Measurements from ENCODE around the gene CANT1. TPM values are rescaled to one million over a fixed set of nuclear protein-coding genes. Genes with fewer than 3 reads are reported as not detected.

The CANT1 gene
- total RNA-seq, 2 experiments from 2014 or later = 41.6 to 53.1 TPM

DNA sequence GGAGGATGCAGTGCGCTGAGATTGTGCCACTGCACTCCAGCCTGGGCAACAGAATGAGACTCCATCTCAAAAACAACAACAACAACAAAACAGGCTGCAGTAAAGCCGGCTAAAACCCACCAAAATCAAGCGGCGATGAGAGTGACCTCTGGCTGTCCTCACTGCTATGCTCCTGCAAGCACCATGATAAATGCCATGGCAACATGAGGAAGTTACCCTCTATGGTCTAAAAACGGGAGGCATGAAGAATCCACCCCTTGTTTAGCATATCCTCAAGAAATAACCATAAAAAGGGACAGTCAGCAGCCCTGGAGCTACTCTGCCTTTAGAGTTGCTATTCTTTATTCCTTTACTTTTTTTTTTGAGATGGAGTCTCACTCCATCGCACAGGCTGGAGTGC is 21.4 kb downstream of the CANT1 start:
- CTCF ChIA-PET = no interaction called here
- POLR2A ChIA-PET = no interaction called here

- ChIA-PET POLR2A (no interaction called here), CTCF (no interaction called here)
Observed at GRCh38 chr17:78986649-78987328, 22.8 kb downstream of the CANT1 start.

- ChIA-PET CTCF (no interaction called here), POLR2A (no interaction called here)
Observed at GRCh38 chr17:78986048-78986648, 23.4 kb downstream of the CANT1 start.

DNA sequence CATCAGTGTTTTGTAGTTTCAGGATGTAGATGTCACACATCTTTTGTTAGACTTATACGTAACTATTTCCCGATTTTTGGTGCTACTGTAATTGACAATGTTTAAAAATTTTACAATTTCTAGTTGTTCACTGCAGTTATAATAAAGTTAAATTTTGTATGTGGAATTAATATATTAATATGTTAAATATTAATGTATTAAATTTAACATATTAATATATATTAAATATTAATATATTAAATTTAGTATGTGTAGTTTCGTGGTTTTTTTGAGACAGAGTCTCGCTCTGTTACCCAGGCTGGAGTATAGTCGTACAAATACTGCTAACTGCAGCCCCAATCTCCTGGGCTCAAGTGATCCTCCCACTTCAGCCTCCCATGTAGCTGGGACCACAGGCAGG is 24.2 kb downstream of the CANT1 start:
- ChIA-PET POLR2A (no interaction called here), CTCF (no interaction called here)

DNA sequence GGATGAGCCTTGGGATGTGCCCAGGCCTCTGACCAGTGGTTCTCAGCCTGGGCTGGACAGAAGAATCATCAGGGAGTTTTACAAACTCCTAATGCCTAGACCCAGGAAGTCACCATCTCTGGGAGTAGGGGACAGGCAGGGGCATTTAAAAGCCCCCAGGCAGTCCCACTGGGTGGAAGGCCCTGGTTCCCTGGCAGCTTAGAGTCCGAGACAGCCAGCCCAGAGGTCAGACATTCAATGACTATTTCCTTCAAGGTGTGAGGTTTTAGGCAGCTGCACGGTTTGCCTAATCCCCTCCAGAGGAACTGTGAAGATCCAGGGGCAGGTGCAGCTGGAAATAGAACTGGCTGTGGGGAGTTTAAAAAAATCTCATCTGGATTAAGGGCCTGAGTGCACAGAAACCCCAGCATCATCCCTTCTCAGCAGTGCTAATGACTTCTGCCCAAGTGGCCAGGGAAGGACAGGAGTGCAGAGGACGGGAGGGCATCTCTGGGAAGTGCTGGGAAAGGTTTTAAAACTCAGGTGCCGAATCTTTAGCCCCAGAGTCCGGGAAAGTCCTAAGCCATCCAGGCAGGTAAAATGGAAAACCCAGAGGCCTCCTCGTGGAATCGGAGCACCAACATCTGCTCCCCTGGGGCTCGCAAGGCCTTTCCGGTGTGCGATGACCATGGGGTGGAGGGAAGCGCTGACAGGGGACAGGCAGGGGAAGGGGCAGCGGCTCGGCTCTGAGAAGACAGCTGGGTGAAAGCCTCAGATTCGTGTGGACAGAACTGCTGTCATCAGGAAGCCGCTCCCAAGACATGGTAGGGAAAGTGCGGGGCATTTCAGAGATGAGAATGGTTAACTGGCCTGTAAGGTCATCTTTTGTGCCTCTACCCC is 28.3 kb downstream of the CANT1 start:
- ChIA-PET POLR2A (interaction anchor here (0.6 kb wide), 1 partner anchor 36 kb away, joined by 3 read pairs; no protein-coding TSS in a partner anchor), CTCF (interaction anchor here (1.1 kb wide), 1 partner anchor 115 kb away, joined by 3 read pairs; no protein-coding TSS in a partner anchor)

DNA sequence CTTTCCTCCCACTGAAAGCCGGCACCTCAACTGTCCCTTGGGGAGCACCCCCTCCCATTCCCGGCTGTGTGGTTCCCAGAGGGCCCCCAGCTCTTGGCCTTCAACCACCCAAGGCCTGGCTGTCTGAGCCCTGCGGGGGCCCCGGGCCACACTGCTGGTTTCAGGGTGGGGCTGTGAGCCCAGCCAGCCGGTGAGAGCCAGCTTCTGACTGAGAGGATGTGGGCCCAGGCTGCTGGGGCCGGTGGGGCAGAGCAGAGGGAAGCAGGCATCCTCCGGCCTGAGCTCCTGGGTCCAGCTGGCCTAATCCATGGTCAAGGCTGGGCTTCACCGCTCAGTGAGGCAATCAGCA is 29.0 kb downstream of the CANT1 start:
- ChIA-PET CTCF (interaction anchor here (0.6 kb wide), 1 partner anchor 816 kb away, joined by 4 read pairs; the partner anchor contains the start of gene CBX8), POLR2A (no interaction called here)

GRCh38 chr17:78979780-78980623 is 29.6 kb downstream of the CANT1 start, which contains the start of gene LGALS3BP:
TSS of gene LGALS3BP (minus strand) at chr17:78979923. CDS start at chr17:78977191, 2,732 bp downstream.
- ChIA-PET CTCF (interaction anchor here (0.6 to 1.9 kb wide), 2 partner anchors 114 to 817 kb away, joined by 4 to 6 read pairs; partner anchors contain the start of gene CBX8), POLR2A (no interaction called here)

DNA sequence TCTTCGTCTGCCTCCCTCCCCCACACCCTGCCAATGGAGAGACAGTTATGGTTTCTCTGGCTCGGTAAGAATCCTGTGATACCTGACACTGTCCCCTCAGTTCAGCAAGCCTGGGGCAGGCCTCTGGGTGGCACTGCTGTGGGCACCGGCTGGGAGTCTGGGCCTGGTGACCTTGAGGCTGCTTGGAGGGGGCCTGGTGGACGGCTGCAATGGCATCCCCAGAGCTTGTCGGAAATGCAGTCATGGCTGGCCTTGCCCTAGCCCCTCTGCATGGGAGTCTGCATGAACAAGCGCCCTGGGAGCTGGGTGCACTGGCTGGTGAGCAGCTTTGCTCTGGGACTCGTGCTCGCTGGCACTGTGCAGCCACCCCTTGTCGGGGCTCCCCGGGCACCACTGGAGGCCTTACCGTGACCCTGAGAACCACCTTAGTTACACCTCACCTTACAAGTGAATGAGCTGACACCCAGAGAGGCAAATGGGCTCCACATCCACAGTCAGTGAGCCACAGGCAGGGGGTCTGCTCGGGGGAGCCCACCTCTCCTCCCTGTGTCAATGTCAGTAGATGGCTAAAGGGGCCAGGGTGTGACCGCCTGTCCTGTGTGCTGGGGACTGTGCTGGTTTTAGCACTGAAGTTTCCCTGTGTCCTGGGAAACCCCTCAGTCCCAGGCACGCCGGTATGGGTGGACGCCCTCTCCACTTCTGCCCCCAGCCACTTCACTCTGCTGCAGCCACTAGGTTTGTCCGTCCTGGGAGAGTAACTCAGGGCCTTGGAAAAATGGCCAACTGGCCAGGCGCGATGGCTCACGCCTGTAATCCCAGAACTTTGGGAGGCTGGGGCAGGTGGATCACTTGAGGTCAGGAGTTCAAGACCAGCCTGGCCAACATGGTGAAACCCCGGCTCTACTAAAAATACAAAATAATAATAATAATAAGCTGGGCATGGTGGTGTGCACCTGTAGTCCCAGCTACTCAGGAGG is 31.3 kb downstream of the CANT1 start:
- ChIA-PET POLR2A (no interaction called here), CTCF (interaction anchor here (0.9 to 1.9 kb wide), 3 partner anchors 12 to 114 kb away, joined by 3 to 6 read pairs (median 4); no protein-coding TSS in a partner anchor)

- CTCF ChIA-PET = interaction anchor here (1.0 kb wide), 1 partner anchor 11 kb away, joined by 4 read pairs; no protein-coding TSS in a partner anchor
- POLR2A ChIA-PET = no interaction called here
Observed at GRCh38 chr17:78977681-78977943, 32.0 kb downstream of the CANT1 start.

GRCh38 chr17:78976907-78977680 is 32.5 kb downstream of the CANT1 start:
- ChIA-PET POLR2A (no interaction called here), CTCF (interaction anchor here (2.0 kb wide), 1 partner anchor 111 kb away, joined by 4 read pairs; no protein-coding TSS in a partner anchor)

DNA sequence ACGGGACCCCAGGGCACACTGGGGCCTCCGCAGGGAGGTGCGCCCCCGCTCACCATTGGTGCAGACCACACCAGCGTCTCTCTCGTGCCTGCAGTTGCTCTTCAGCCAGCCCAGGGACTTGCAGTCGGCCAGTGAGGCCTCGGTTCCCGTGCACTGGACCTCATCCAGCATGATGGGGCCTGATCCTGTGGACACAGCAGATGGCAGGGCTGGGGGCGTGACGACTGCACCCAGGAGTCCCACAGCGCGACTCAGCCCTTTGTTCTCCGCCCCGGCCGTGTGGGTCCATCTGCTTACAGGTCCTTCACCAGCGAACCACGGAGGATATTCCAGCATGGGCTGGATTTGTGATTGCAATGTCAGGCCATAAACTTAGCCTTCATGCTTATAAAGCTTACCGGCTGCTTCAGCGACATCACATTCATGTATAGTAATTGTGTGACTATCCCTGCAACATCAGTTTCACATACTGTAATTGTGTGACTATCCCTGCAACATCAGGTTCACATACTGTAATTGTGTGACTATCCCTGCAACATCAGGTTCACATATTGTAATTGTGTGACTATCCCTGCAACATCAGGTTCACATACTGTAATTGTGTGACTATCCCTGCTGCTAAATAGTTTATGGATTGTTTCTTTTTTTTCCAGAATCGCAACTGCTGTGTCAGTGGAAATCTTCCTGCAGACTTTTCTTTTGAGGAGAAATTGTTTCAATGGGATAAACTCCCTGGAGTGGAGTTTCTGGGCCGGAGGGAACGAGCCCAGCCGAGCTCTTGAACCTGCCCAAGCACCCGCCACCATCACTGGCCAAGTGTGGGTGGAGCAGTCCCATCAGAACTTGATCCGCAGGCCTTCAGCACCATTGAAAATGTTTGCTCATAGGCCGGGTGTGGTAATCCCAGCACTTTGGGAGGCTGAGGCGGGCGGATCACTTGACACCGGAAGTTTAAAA is 34.7 kb downstream of the CANT1 start:
- ChIA-PET CTCF (interaction anchor here (2.0 kb wide), 1 partner anchor 109 kb away, joined by 4 read pairs; no protein-coding TSS in a partner anchor), POLR2A (no interaction called here)

DNA sequence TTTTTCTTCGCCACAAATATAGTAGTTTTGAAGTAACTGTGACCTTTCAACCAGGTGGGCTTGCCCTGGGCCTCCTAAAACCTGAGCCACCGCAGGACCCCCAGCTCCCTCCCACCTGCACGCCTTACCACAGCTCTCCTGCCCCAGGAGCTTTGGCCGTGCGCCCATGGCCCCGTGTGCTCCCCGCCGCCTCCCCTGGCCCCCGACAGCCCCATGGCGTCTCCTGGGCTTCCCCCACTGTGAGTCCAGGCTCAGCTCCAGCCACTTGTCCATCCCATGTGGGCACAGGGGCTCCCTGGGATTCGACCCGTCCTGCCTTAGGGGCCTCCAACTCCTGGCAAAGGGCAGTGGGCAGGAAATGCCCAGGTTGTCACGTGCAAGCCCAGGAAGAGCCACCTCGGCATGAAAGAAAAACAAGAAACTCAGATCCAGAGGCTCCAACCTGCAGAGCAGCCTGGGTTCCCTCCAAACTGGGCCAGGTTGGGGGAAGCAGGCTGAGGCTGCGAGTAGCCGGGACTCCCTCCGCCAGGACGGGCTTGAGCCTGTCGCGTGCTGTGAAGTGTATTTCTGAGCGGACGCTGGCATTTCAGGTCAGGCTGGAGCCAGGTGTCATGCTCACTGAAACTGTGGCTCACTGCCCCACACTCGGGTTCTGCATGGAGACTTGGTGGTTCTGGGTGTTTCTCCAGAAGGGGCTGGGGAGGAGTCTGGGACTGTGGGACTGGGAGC is 35.6 kb downstream of the CANT1 start:
- CTCF ChIA-PET = no interaction called here
- POLR2A ChIA-PET = no interaction called here

- ChIA-PET CTCF (no interaction called here), POLR2A (no interaction called here)
Observed at GRCh38 chr17:78973196-78973595, 36.4 kb downstream of the CANT1 start.

GRCh38 chr17:78972507-78973105 is 37.0 kb downstream of the CANT1 start:
- CTCF ChIA-PET = interaction anchor here (1.5 kb wide), 1 partner anchor 10 kb away, joined by 5 read pairs; no protein-coding TSS in a partner anchor
- POLR2A ChIA-PET = no interaction called here

GRCh38 chr17:78971756-78972506 is 37.6 kb downstream of the CANT1 start:
- POLR2A ChIA-PET = no interaction called here
- CTCF ChIA-PET = interaction anchor here (0.9 to 2.0 kb wide), 13 partner anchors 10 to 152 kb away, joined by 3 to 28 read pairs (median 3); no protein-coding TSS in a partner anchor
